GM19438 (cell line): ENCODE results near the gene ARHGAP45.

Source experiments
- ATAC-seq: cut with Tn5 transposase; IDR thresholded peaks from one replicate; pipeline ENCODE4 v1.9.1; 2021; ENCODE audit warnings: low read depth; ENCODE audit not compliant: unreplicated experiment

The ARHGAP45 gene

GRCh38 chr19:1039646-1040475, 27.1 kb upstream of the ARHGAP45 start, which contains the start of gene ABCA7:
Gene ABCA7 (plus strand): TSS chr19:1040107. CDS start chr19:1041362, 1,255 bp downstream.
- peak; percentile 59 for ATAC-seq

GRCh38 chr19:1040476-1041271, 26.3 kb upstream of the ARHGAP45 start:
- peak; percentile 34 for ATAC-seq

- ATAC-seq, result no peak
These were observed 25.6 kb upstream of the ARHGAP45 start for GRCh38 chr19:1041272-1041834.

GRCh38 chr19:1041835-1042685, 24.9 kb upstream of the ARHGAP45 start:
- no peak for ATAC-seq

GRCh38 chr19:1042689-1043511, 24.1 kb upstream of the ARHGAP45 start:
- no peak for ATAC-seq

- ATAC-seq, result no peak
These were observed 21.7 kb upstream of the ARHGAP45 start for GRCh38 chr19:1045247-1045603.

- ATAC-seq, result no peak
These were observed 20.8 kb upstream of the ARHGAP45 start for GRCh38 chr19:1046117-1046626.

- no peak for ATAC-seq
These were observed 19.9 kb upstream of the ARHGAP45 start for GRCh38 chr19:1046836-1047695.

GRCh38 chr19:1047696-1048147, 19.2 kb upstream of the ARHGAP45 start:
- ATAC-seq, result no peak

GRCh38 chr19:1049106-1049505, 17.9 kb upstream of the ARHGAP45 start:
- ATAC-seq, result no peak

GRCh38 chr19:1049800-1050199, 17.2 kb upstream of the ARHGAP45 start:
- ATAC-seq, result no peak

GRCh38 chr19:1050989-1051788, 15.8 kb upstream of the ARHGAP45 start:
- no peak for ATAC-seq

GRCh38 chr19:1051791-1052190, 15.2 kb upstream of the ARHGAP45 start:
- no peak for ATAC-seq

GRCh38 chr19:1052349-1052975, 14.5 kb upstream of the ARHGAP45 start:
- ATAC-seq, result no peak

GRCh38 chr19:1053176-1054101, 13.5 kb upstream of the ARHGAP45 start:
- no peak for ATAC-seq
